ENCODE results near the gene TMEM255B.

Gene TMEM255B

DNA sequence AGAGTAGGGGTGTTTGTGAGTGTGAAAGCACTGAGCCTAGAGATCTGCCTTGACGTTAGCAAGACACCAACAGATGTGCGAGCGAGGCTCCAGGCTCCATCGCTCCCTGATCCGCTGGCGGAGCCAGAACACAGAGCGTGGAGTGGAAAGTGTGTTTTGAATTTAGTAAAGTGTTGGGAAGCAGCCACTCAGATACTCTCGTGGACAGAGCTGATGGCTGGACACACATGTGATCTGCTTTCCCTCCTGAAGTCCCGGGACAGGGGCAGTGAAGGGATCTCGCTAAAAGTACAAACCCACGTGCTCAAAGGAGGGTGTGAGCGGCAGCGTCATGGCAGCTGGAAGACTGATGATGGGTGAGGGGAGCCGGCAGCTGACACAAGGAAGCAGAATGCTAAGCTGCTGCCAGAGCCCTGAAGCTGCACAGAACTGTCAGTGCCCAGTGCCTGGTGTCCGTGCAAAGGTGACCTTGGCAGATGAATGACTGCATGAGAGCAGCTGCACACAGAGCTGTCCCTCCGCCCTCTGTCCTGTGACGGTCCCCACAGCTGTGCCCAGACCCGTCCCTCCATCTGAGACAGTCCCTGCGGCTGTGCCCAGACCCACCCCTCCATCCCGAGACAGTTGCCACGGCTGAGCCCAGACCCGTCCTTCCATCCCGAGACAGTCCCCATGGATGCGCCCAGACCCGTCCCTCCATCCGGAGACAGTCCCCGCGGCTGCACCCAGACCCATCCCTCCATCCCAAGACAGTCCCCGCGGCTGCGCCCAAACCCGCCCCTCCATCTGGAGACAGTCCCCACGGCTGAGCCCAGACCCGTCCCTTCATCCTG lies 29.6 kb upstream of the TMEM255B start:
- Histone ChIP-seq H3K4me3 (IDR thresholded peaks at IDR 0.05; ENCODE audit: insufficient read depth, low read depth, low read length) (no peak overlapping the region), H3K36me3 (ENCODE audit: insufficient read depth) (no peaks in the 10 kb centered on the region), H3K9ac (no peak overlapping the region), H3K4me2 (no peak overlapping the region), H3K27ac (no peak overlapping the region), H4K20me1 (ENCODE audit: insufficient read depth) (no peaks in the 10 kb centered on the region), H2AFZ (ENCODE audit: low read depth) (no peak overlapping the region), H3K27me3 (ENCODE audit: insufficient read depth, low read depth) (peaks cover 29% of the 10 kb centered on the region), H3K79me2 (ENCODE audit: insufficient read depth, low read depth) (no peaks in the 10 kb centered on the region), H3K4me1 (ENCODE audit: low read depth, poor library complexity, severe bottlenecking) (peaks cover 3% of the 10 kb centered on the region)
- TF ChIP-seq, protein P1, sequence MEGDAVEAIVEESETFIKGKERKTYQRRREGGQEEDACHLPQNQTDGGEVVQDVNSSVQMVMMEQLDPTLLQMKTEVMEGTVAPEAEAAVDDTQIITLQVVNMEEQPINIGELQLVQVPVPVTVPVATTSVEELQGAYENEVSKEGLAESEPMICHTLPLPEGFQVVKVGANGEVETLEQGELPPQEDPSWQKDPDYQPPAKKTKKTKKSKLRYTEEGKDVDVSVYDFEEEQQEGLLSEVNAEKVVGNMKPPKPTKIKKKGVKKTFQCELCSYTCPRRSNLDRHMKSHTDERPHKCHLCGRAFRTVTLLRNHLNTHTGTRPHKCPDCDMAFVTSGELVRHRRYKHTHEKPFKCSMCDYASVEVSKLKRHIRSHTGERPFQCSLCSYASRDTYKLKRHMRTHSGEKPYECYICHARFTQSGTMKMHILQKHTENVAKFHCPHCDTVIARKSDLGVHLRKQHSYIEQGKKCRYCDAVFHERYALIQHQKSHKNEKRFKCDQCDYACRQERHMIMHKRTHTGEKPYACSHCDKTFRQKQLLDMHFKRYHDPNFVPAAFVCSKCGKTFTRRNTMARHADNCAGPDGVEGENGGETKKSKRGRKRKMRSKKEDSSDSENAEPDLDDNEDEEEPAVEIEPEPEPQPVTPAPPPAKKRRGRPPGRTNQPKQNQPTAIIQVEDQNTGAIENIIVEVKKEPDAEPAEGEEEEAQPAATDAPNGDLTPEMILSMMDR (conservative IDR thresholded peaks at IDR 0.05; ENCODE audit: low read depth, low read length), result no peak

DNA sequence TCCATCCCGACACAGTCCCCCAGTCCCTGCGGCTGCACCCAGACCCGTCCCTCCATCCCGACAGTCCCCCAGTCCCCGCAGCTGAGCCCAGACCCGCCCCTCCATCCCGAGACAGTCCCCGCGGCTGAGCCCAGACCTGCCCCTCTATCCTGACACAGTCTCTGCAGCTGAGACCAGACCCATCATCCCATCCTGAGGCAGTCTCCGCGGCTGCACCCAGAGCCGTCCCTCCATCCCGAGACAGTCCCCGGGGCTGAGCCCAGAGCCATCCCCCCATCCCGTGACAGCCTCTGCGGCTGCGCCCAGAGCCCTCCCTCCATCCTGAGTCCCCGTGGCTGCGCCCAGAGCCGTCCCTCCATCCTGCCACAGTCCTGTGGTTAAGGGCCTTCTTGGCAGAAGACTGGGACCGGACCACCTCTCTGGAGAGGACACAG lies 28.8 kb upstream of the TMEM255B start:
- no peak overlapping the region for H3K9ac ChIP-seq
- H2AFZ ChIP-seq (ENCODE audit: low read depth), result no peak overlapping the region
- no peak overlapping the region for H3K4me2 ChIP-seq
- H3K27ac ChIP-seq, result no peak overlapping the region
- H3K4me1 ChIP-seq (ENCODE audit: low read depth, poor library complexity, severe bottlenecking), result no peaks in the 10 kb centered on the region
- H3K4me3 ChIP-seq (IDR thresholded peaks at IDR 0.05; ENCODE audit: insufficient read depth, low read depth, low read length), result no peak overlapping the region
- no peaks in the 10 kb centered on the region for H3K79me2 ChIP-seq (ENCODE audit: insufficient read depth, low read depth)
- peaks cover 29% of the 10 kb centered on the region for H3K27me3 ChIP-seq (ENCODE audit: insufficient read depth, low read depth)
- TF ChIP-seq, protein P1 (conservative IDR thresholded peaks at IDR 0.05; ENCODE audit: low read depth, low read length), result no peak
- H4K20me1 ChIP-seq (ENCODE audit: insufficient read depth), result no peaks in the 10 kb centered on the region
- H3K36me3 ChIP-seq (ENCODE audit: insufficient read depth), result no peaks in the 10 kb centered on the region

DNA sequence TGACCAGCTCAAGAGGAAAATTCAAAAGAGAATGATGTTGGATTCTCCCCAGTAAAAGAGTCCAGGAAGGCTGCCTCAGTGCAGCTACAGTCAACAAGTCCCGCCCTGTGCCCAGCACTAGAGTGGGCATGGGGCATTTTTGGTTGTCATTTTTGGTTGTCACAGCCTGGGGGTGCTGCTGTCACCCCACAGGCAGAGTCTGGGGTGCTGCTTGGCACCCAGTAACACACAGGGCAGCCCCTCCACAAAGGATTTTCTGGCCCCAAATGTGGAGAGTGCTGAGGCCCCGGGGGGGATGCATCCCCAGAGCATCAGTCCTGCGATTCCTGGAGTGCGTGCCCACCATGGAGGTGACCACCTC lies 28.2 kb upstream of the TMEM255B start:
- H3K9ac ChIP-seq, result no peak overlapping the region
- TF ChIP-seq, protein P1 (conservative IDR thresholded peaks at IDR 0.05; ENCODE audit: low read depth, low read length), result peak; percentile 33; the same call in 1 of the 2 replicates
- peaks cover 29% of the 10 kb centered on the region for H3K27me3 ChIP-seq (ENCODE audit: insufficient read depth, low read depth)
- no peak overlapping the region for H3K4me3 ChIP-seq (IDR thresholded peaks at IDR 0.05; ENCODE audit: insufficient read depth, low read depth, low read length)
- H2AFZ ChIP-seq (ENCODE audit: low read depth), result no peak overlapping the region
- no peak overlapping the region for H3K27ac ChIP-seq
- no peaks in the 10 kb centered on the region for H3K36me3 ChIP-seq (ENCODE audit: insufficient read depth)
- no peaks in the 10 kb centered on the region for H4K20me1 ChIP-seq (ENCODE audit: insufficient read depth)
- H3K4me2 ChIP-seq, result no peak overlapping the region
- no peaks in the 10 kb centered on the region for H3K4me1 ChIP-seq (ENCODE audit: low read depth, poor library complexity, severe bottlenecking)
- H3K79me2 ChIP-seq (ENCODE audit: insufficient read depth, low read depth), result no peaks in the 10 kb centered on the region

DNA sequence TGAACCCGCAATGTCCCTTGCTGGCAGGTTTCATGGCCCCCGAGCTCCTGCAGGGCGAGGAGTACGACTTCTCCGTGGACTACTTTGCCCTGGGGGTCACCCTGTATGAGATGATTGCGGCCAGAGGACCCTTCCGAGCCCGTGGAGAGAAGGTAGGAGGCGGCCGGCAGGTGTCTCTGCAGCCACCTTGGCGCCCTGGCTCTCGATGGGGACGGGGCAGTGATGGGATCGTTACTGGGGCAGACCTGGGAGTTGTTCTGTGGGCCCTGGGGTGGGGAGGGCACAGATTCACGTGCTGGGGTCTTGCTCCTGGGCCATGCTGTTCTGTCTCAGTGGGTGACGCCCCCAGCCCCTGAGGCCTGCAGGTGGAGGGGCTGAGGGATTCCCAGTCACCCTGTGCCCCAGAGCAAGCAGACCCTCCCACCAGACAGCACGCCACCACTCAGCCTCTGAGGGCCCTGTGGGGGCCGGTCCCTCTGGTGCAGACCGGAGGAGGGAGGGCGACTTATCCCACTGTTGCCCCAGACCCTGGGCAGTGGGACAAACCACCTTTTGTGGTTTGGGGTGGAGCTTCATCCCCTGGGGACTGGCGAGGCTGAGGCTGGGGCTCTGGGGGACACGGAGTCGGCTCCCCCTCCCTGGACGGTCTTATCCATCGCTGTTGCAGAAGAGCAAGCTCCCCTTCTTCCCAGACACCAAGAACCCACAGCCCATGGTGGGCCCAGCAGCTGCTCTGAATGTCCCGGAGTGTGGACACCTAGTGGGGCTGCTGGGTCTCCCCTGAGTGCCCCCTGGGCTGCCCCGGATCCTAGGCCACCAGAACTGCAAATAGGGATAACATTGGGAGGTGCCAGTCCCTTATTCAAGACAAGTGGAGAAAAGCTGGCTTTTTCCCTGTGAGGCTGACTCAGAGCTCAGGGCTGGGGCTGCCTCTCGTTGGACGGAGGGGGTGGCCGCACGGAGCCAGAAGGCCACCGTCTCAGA lies 27.5 kb upstream of the TMEM255B start:
- no peaks in the 10 kb centered on the region for H4K20me1 ChIP-seq (ENCODE audit: insufficient read depth)
- H3K79me2 ChIP-seq (ENCODE audit: insufficient read depth, low read depth), result no peaks in the 10 kb centered on the region
- H3K9ac ChIP-seq, result no peak overlapping the region
- H3K27me3 ChIP-seq (ENCODE audit: insufficient read depth, low read depth), result peaks cover 29% of the 10 kb centered on the region
- TF ChIP-seq, protein P1 (conservative IDR thresholded peaks at IDR 0.05; ENCODE audit: low read depth, low read length), result peak; percentile 24; the same call in 1 of the 2 replicates
- no peaks in the 10 kb centered on the region for H3K36me3 ChIP-seq (ENCODE audit: insufficient read depth)
- H3K4me2 ChIP-seq, result no peak overlapping the region
- no peak overlapping the region for H3K4me3 ChIP-seq (IDR thresholded peaks at IDR 0.05; ENCODE audit: insufficient read depth, low read depth, low read length)
- no peak overlapping the region for H2AFZ ChIP-seq (ENCODE audit: low read depth)
- H3K4me1 ChIP-seq (ENCODE audit: low read depth, poor library complexity, severe bottlenecking), result no peaks in the 10 kb centered on the region
- H3K27ac ChIP-seq, result no peak overlapping the region

All from KMS-11 (cell line).